ENCODE data around the gene CCDC148.

- TF ChIP-seq CHD2 (IDR thresholded peaks at IDR 0.05; ENCODE audit: borderline replicate concordance, low read depth, low read length) (no peak), YBX1 (IDR thresholded peaks at IDR 0.05) (no peak), SREBF2 (IDR thresholded peaks at IDR 0.05; ENCODE audit: low read length) (no peak), CTCF (IDR thresholded peaks at IDR 0.05 in 2 of 3, conservative IDR thresholded peaks at IDR 0.05 in 1 of 3; ENCODE audit: control insufficient read depth in 2 of 3, extremely low read depth in 1 of 3, insufficient read depth in 1 of 3, low read depth in 3 of 3, low read length in 3 of 3) (no peak), HDGF (IDR thresholded peaks at IDR 0.05) (no peak), POLR2AphosphoS5 (IDR thresholded peaks at IDR 0.05; ENCODE audit: low read length) (no peak), NR2F1 (conservative IDR thresholded peaks at IDR 0.05) (no peak), ZZZ3 (IDR thresholded peaks at IDR 0.05; ENCODE audit: control insufficient read depth, insufficient read length, low read depth) (no peak), BCL3 (IDR thresholded peaks at IDR 0.05; ENCODE audit: borderline replicate concordance, insufficient read depth, low read depth, low read length, poor library complexity, severe bottlenecking) (no peak), ZBTB40 (IDR thresholded peaks at IDR 0.05; ENCODE audit: borderline replicate concordance) (no peak)
These were observed 162.8 kb downstream of the CCDC148 start for GRCh38 chr2:158293722-158294121.
